CD4-positive, CD25-positive, alpha-beta regulatory T cell (primary cell): Measurements from ENCODE around the gene PEMT. TPM values are rescaled to one million over a fixed set of nuclear protein-coding genes. Genes with fewer than 3 reads are reported as not detected.
"Not testable (repeated sequence)": the region's sequence is repeated elsewhere in the genome, so short reads cannot be mapped to it uniquely, and the experiment has no call there.

Source experiments
- ATAC-seq, 2 donors: fragments of 150-1000 bp; cut with Tn5 transposase; one replicate each; pipeline ENCODE4 v1.10.0; 2021; ENCODE audit warnings: low read depth in 2 of 2, moderate number of reproducible peaks in 2 of 2, moderate library complexity in 1 of 2
- DNase-seq, 3 donors: peaks; one replicate each; pipeline versions ENCODE4 v3.0.0 to v3.0.0-alpha.2; 2012 to 2022; ENCODE audit warnings: mixed read lengths in 1 of 3
- H3K27ac ChIP-seq: one replicate; pipeline ENCODE4 v1.7.0; 2013; ENCODE audit warnings: mild to moderate bottlenecking, low read length; ENCODE audit not compliant: insufficient read depth, poor library complexity, severe bottlenecking
- H3K27me3 ChIP-seq: one replicate; pipeline ENCODE4 v1.7.0; 2013; ENCODE audit warnings: low read length; ENCODE audit not compliant: control insufficient read depth, insufficient read depth
- H3K36me3 ChIP-seq: one replicate; pipeline ENCODE4 v1.7.0; 2013; ENCODE audit warnings: mild to moderate bottlenecking, low read length, moderate library complexity; ENCODE audit not compliant: control insufficient read depth, insufficient read depth
- H3K4me1 ChIP-seq: 2 replicates; pipeline ENCODE4 v1.7.0; 2013; ENCODE audit warnings: mild to moderate bottlenecking, low read length; ENCODE audit not compliant: insufficient read depth, control insufficient read depth, poor library complexity, severe bottlenecking
- H3K4me3 ChIP-seq: one replicate; pipeline ENCODE4 v1.7.0; 2013; ENCODE audit warnings: low read depth, mild to moderate bottlenecking, low read length, moderate library complexity
- H3K9me3 ChIP-seq, 2 experiments: 1 replicate in 1 of 2; 2 replicates in 1 of 2; pipeline ENCODE4 v1.7.0; 2013; ENCODE audit warnings: low read length in 2 of 2, mild to moderate bottlenecking in 1 of 2, moderate library complexity in 1 of 2; ENCODE audit not compliant: control insufficient read depth in 2 of 2
- H3K27ac Mint-ChIP-seq, 3 donors: one replicate each; pipeline ENCODE4 v1.8.0; 2020 to 2022; ENCODE audit warnings: mild to moderate bottlenecking in 3 of 3, mixed read lengths in 3 of 3, moderate library complexity in 2 of 3
- H3K27me3 Mint-ChIP-seq: one replicate; pipeline ENCODE4 v1.8.0; 2022; ENCODE audit warnings: mild to moderate bottlenecking, mixed read lengths
- H3K36me3 Mint-ChIP-seq: one replicate; pipeline ENCODE4 v1.8.0; 2020; ENCODE audit warnings: mixed read lengths
- H3K4me1 Mint-ChIP-seq, 4 donors: one replicate each; pipeline ENCODE4 v1.8.0; 2020 to 2022; ENCODE audit warnings: mixed read lengths in 4 of 4, mild to moderate bottlenecking in 1 of 4
- H3K4me3 Mint-ChIP-seq, 4 donors: one replicate each; pipeline ENCODE4 v1.8.0; 2020 to 2022; ENCODE audit warnings: mild to moderate bottlenecking in 4 of 4, mixed read lengths in 4 of 4, moderate library complexity in 3 of 4
- H3K9me3 Mint-ChIP-seq, 7 donors: one replicate each; pipeline ENCODE4 v1.8.0; 2020 to 2022; ENCODE audit warnings: mixed read lengths in 7 of 7, mild to moderate bottlenecking in 3 of 7, moderate library complexity in 2 of 7
- polyA plus RNA-seq, 4 donors: library from polyadenylated mRNA; unstranded; fragments of 300-500 nt; fragmentation: Illumina TruSeq; gene quantifications; one replicate each; pipeline ENCODE4 v1.2.3, GENCODE V29; 2021
- total RNA-seq: library from RNA; stranded (reverse); gene quantifications from one replicate; pipeline ENCODE4 v1.2.3, GENCODE V29; 2022

Gene PEMT
- total and polyA plus RNA-seq, 5 donors from 2014 or later, result 13.2 to 33.2 (median 27.3) TPM

- H3K36me3 Mint-ChIP-seq, DNase-seq, H3K9me3 Mint-ChIP-seq, H3K36me3 ChIP-seq, H3K27ac ChIP-seq, ATAC-seq, H3K9me3 ChIP-seq, H3K4me3 Mint-ChIP-seq, H3K4me3 ChIP-seq, H3K27me3 ChIP-seq, H3K4me1 ChIP-seq: not testable (repeated sequence)
- peaks cover 14% of the 10 kb centered on the region for H3K27me3 Mint-ChIP-seq
- peaks cover 0 to 12% (median 5%) of the 10 kb centered on the region in 4 donors for H3K4me1 Mint-ChIP-seq
- H3K27ac Mint-ChIP-seq, result peak overlapping the region in 1 of 3 donors; percentile 54
Observed at GRCh38 chr17:17632690-17633089, 41.2 kb upstream of the PEMT start.

GRCh38 chr17:17628388-17629008 is 37.0 kb upstream of the PEMT start:
- DNase-seq (peak; percentile 8 to 75 (median 39)), ATAC-seq (peak; percentile 75 to 80)
- H3K27ac ChIP-seq, result peak overlapping the region; percentile 24
- peaks cover 0 to 2% (median 0%) of the 10 kb centered on the region in 7 donors for H3K9me3 Mint-ChIP-seq
- peaks cover 4% of the 10 kb centered on the region for H3K4me1 ChIP-seq
- peaks cover 6% of the 10 kb centered on the region for H3K27me3 Mint-ChIP-seq
- H3K4me3 ChIP-seq, result peak overlapping the region; percentile 80
- H3K27ac Mint-ChIP-seq, result peak overlapping the region; percentile 95 to 100 (median 97)
- no peaks in the 10 kb centered on the region for H3K36me3 Mint-ChIP-seq
- H3K36me3 ChIP-seq, result no peaks in the 10 kb centered on the region
- H3K4me3 Mint-ChIP-seq, result peak overlapping the region; percentile 71 to 98 (median 93)
- H3K4me1 Mint-ChIP-seq, result peaks cover 0 to 12% (median 5%) of the 10 kb centered on the region in 4 donors
- no peaks in the 10 kb centered on the region for H3K27me3 ChIP-seq
- no peaks in the 10 kb centered on the region for H3K9me3 ChIP-seq

DNA sequence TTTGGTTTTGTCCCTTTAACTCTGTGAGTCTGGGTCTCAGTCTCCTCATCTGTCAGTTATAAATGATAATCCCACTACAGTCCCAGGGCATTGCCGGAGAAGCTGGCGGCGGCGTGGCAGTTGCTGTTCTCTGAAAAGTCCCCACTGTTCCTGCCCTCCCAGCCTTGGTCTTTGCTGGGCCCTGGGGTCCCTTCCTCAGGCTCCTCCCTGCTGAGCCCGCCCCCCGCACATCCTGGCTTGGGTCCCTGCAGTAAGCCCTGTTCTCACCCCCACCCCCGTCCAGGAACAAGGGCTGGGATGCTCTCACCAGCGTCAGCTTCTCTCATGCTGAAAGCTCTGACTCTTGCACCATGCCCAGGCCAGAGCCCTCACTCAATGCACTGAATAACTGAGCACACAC is 35.3 kb upstream of the PEMT start:
- Mint-ChIP-seq H3K4me1 (peaks cover 0 to 12% (median 5%) of the 10 kb centered on the region in 4 donors), H3K27me3 (peaks cover 7% of the 10 kb centered on the region), H3K27ac (peak overlapping the region in 1 of 3 donors; percentile 59), H3K36me3 (no peaks in the 10 kb centered on the region), H3K9me3 (peaks cover 0 to 2% (median 0%) of the 10 kb centered on the region in 7 donors), H3K4me3 (peak overlapping the region in 1 of 4 donors; percentile 21)
- no peak for DNase-seq
- no peak overlapping the region for H3K27ac ChIP-seq
- H3K4me1 ChIP-seq, result peaks cover 4% of the 10 kb centered on the region
- ATAC-seq, result no peak
- H3K4me3 ChIP-seq, result no peak overlapping the region
- H3K36me3 ChIP-seq, result no peaks in the 10 kb centered on the region
- H3K27me3 ChIP-seq, result no peaks in the 10 kb centered on the region
- H3K9me3 ChIP-seq, result no peaks in the 10 kb centered on the region

GRCh38 chr17:17626151-17626805 is 34.8 kb upstream of the PEMT start:
- Mint-ChIP-seq H3K4me3 (no peak overlapping the region), H3K27me3 (peaks cover 13% of the 10 kb centered on the region), H3K27ac (no peak overlapping the region), H3K9me3 (peaks cover 0 to 2% (median 0%) of the 10 kb centered on the region in 7 donors), H3K36me3 (no peaks in the 10 kb centered on the region), H3K4me1 (peaks cover 0 to 12% (median 5%) of the 10 kb centered on the region in 4 donors)
- H3K9me3 ChIP-seq, result no peaks in the 10 kb centered on the region
- ATAC-seq (no peak), DNase-seq (no peak)
- no peaks in the 10 kb centered on the region for H3K27me3 ChIP-seq
- H3K4me3 ChIP-seq, result no peak overlapping the region
- H3K4me1 ChIP-seq, result peaks cover 4% of the 10 kb centered on the region
- no peaks in the 10 kb centered on the region for H3K36me3 ChIP-seq
- no peak overlapping the region for H3K27ac ChIP-seq

DNA sequence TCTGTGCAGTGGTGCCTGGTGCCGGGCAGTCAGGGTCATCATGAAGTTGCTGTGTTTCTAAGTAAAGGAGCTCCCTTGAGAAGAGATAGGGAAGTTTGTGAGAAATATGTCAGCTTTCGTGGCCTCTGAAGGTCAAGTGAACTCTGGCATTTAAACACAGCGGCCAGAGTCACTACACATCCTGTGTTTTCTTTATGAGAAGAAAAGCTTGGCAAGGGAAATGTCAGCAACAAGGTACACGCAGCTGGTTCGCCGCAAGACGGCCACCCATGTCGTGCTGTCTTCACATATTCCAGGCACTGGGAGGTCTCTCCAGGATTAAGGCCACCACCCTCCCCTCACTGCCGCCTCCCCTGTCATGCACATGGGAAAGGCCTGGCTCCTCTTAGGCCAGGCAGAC is 33.2 kb upstream of the PEMT start:
- Mint-ChIP-seq H3K9me3 (peaks cover 0 to 2% (median 0%) of the 10 kb centered on the region in 7 donors), H3K4me3 (no peak overlapping the region), H3K4me1 (peaks cover 0 to 12% (median 5%) of the 10 kb centered on the region in 4 donors), H3K27me3 (peaks cover 13% of the 10 kb centered on the region), H3K27ac (no peak overlapping the region), H3K36me3 (no peaks in the 10 kb centered on the region)
- Histone ChIP-seq H3K9me3 (no peaks in the 10 kb centered on the region), H3K36me3 (no peaks in the 10 kb centered on the region), H3K4me3 (no peak overlapping the region), H3K27ac (no peak overlapping the region), H3K4me1 (peaks cover 4% of the 10 kb centered on the region), H3K27me3 (no peaks in the 10 kb centered on the region)
- no peak for ATAC-seq
- no peak for DNase-seq

- no peaks in the 10 kb centered on the region for H3K36me3 Mint-ChIP-seq
- ATAC-seq (no peak), DNase-seq (no peak)
- peaks cover 0 to 6% (median 4%) of the 10 kb centered on the region in 4 donors for H3K4me1 Mint-ChIP-seq
- peaks cover 0 to 2% (median 0%) of the 10 kb centered on the region in 7 donors for H3K9me3 Mint-ChIP-seq
- H3K27ac Mint-ChIP-seq, result no peak overlapping the region
- no peaks in the 10 kb centered on the region for H3K36me3 ChIP-seq
- H3K4me1 ChIP-seq, result peaks cover 2% of the 10 kb centered on the region
- no peaks in the 10 kb centered on the region for H3K27me3 ChIP-seq
- no peak overlapping the region for H3K4me3 Mint-ChIP-seq
- no peak overlapping the region for H3K4me3 ChIP-seq
- H3K27me3 Mint-ChIP-seq, result peaks cover 7% of the 10 kb centered on the region
- H3K27ac ChIP-seq, result no peak overlapping the region
- H3K9me3 ChIP-seq, result no peaks in the 10 kb centered on the region
Observed at GRCh38 chr17:17623904-17624303, 32.4 kb upstream of the PEMT start.

DNA sequence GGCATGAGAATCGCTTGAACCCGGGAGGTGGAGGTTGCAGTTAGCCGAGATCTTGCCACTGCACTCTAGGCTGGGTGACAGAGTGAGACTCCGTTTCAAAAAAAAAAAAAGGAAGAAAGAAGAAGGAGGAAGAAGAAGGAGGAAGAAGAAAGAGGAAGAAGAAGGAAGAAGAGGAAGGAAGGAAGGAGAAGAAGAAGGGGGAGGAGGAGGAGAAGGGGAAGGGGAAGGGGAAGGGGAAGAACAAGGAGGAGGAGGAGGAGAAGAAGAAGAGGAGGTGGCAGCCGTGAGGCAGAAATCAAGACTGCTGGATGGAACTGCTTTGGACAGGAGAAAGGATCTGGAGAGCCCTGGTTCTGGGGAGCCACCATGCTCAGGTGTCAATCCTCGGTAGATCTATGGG is 29.7 kb upstream of the PEMT start:
- no peaks in the 10 kb centered on the region for H3K27me3 ChIP-seq
- H3K4me1 ChIP-seq, result no peaks in the 10 kb centered on the region
- no peaks in the 10 kb centered on the region for H3K36me3 ChIP-seq
- peaks cover 0 to 1% (median 0%) of the 10 kb centered on the region in 7 donors for H3K9me3 Mint-ChIP-seq
- no peak overlapping the region for H3K27ac Mint-ChIP-seq
- no peak for ATAC-seq
- H3K36me3 Mint-ChIP-seq, result no peaks in the 10 kb centered on the region
- H3K4me3 Mint-ChIP-seq, result no peak overlapping the region
- H3K9me3 ChIP-seq, result no peaks in the 10 kb centered on the region
- no peaks in the 10 kb centered on the region for H3K4me1 Mint-ChIP-seq
- no peak for DNase-seq
- H3K4me3 ChIP-seq, result no peak overlapping the region
- H3K27ac ChIP-seq, result no peak overlapping the region
- H3K27me3 Mint-ChIP-seq, result peaks cover 7% of the 10 kb centered on the region
